HCT116 (cell line): ENCODE data around the gene MAF. TPM values are rescaled to one million over a fixed set of nuclear protein-coding genes. Genes with fewer than 3 reads are reported as not detected.

Source experiments
- ATAC-seq: fragments of 200-7000 bp; cut with Tn5 transposase; 2 replicates; pipeline ENCODE4 v1.9.1; 2020; ENCODE audit warnings: mild to moderate bottlenecking, moderate library complexity
- BruUV-seq: library from RNA; stranded (reverse); fragments of 400-500 nt; replicated peaks from 2 replicates; lab custom pipeline; 2021; lab: Mats Ljungman, UMichigan
- CTCF ChIA-PET: fragments of 300-600 bp; sonication (Branson Sonifier 250); formaldehyde crosslinking; loops from one replicate; lab custom pipeline; 2021; ENCODE audit warnings: antibody characterized with exemption; lab: Charles Lee
- POLR2A ChIA-PET: fragments of 300-600, 350-600 bp; sonication (Branson Sonifier 250); formaldehyde crosslinking; loops from one replicate; lab custom pipeline; 2021; ENCODE audit warnings: antibody characterized with exemption; lab: Charles Lee
- RAD21 ChIA-PET, 2 experiments: fragments of 300-600 bp; sonication (Branson Sonifier 250); formaldehyde crosslinking; loops; one replicate each; lab custom pipeline; 2023; ENCODE audit warnings: low total read pairs in 2 of 2; ENCODE audit not compliant: uncharacterized antibody in 2 of 2, unreplicated experiment in 2 of 2, low non-redundant PET in 1 of 2; lab: Charles Lee
- DNase-seq: peaks from one replicate; pipeline ENCODE4 v3.0.0-alpha.2; 2010; ENCODE audit warnings: low read depth, low spot score
- H2AFZ ChIP-seq: fragments of 200-600 bp; shearing (Covaris generic), sonication (generic); 2 replicates; pipeline ENCODE4 v1.6.1; 2017; ENCODE audit warnings: low read depth, mixed run types, mixed read lengths, antibody characterized with exemption, low read length; ENCODE audit not compliant: poor library complexity, severe bottlenecking
- H3K27ac ChIP-seq: 2 replicates; pipeline ENCODE4 v1.5.1; 2012; ENCODE audit warnings: low read depth, low read length
- H3K27me3 ChIP-seq: fragments of 200-600 bp; sonication (generic); 2 replicates; pipeline ENCODE4 v1.6.1; 2016; ENCODE audit warnings: mixed run types, low read length, mixed read lengths; ENCODE audit not compliant: insufficient read depth
- H3K36me3 ChIP-seq, 2 experiments: fragments of 200-500 bp in 1 of 2; fragments of 200-600 bp in 1 of 2; sonication (Bioruptor generic) in 1 of 2; sonication (generic) in 1 of 2; 2 replicates each; pipeline versions ENCODE4 v1.5.1 to v1.6.1; 2014 to 2016; ENCODE audit warnings: low read length in 2 of 2, inconsistent platforms in 1 of 2, mixed read lengths in 1 of 2, mixed run types in 1 of 2; ENCODE audit not compliant: insufficient read depth in 2 of 2, control insufficient read depth in 1 of 2
- H3K4me1 ChIP-seq, 2 experiments: fragments of 200-600 bp in 1 of 2; sonication (generic) in 1 of 2; 2 replicates each; pipeline versions ENCODE4 v1.5.1 to v1.6.1; 2012 to 2017; ENCODE audit warnings: low read length in 2 of 2, inconsistent platforms in 1 of 2, mild to moderate bottlenecking in 1 of 2, mixed read lengths in 1 of 2, mixed run types in 1 of 2, moderate library complexity in 1 of 2; ENCODE audit not compliant: insufficient read depth in 2 of 2, control insufficient read depth in 1 of 2
- H3K4me2 ChIP-seq: fragments of 200-600 bp; sonication (generic); 2 replicates; pipeline ENCODE4 v1.6.1; 2017; ENCODE audit warnings: mixed run types, low read length, mixed read lengths
- H3K4me3 ChIP-seq, 2 experiments: fragments of 200-600 bp in 1 of 2; sonication (generic) in 1 of 2; replicated peaks in 1 of 2; 2 replicates each; pipeline ENCODE4 v1.5.1; 2011 to 2016; ENCODE audit warnings: low read length in 2 of 2, control low read depth in 1 of 2, low read depth in 1 of 2, mild to moderate bottlenecking in 1 of 2, mixed read lengths in 1 of 2, mixed run types in 1 of 2
- H3K79me2 ChIP-seq: fragments of 200-600 bp; sonication (generic); 2 replicates; pipeline ENCODE4 v1.6.1; 2017; ENCODE audit warnings: mild to moderate bottlenecking, mixed run types, low read length, moderate library complexity, mixed read lengths; ENCODE audit not compliant: insufficient read depth
- H3K9ac ChIP-seq: fragments of 200-600 bp; sonication (generic); 2 replicates; pipeline ENCODE4 v1.6.1; 2016; ENCODE audit warnings: low read length, mixed read lengths
- H3K9me2 ChIP-seq: fragments of 200-600 bp; sonication (generic), shearing (Covaris generic); 2 replicates; pipeline ENCODE4 v1.6.1; 2017; ENCODE audit warnings: mixed run types, mild to moderate bottlenecking, moderate library complexity; ENCODE audit not compliant: insufficient read depth
- H3K9me3 ChIP-seq, 2 experiments: fragments of 200-500 bp in 1 of 2; fragments of 200-600 bp in 1 of 2; sonication (Bioruptor generic) in 1 of 2; sonication (generic) in 1 of 2; 2 replicates each; pipeline ENCODE4 v1.6.1; 2014 to 2017; ENCODE audit warnings: low read length in 2 of 2, mixed read lengths in 2 of 2, inconsistent platforms in 1 of 2, low read depth in 1 of 2, mild to moderate bottlenecking in 1 of 2, mixed run types in 1 of 2, moderate library complexity in 1 of 2; ENCODE audit not compliant: control insufficient read depth in 1 of 2, insufficient read depth in 1 of 2
- H4K20me1 ChIP-seq: fragments of 200-600 bp; sonication (generic), shearing (Covaris generic); 2 replicates; pipeline ENCODE4 v1.6.1; 2017; ENCODE audit warnings: mixed run types, mild to moderate bottlenecking, moderate library complexity; ENCODE audit not compliant: insufficient read depth
- CBX3 ChIP-seq: IDR thresholded peaks from 2 replicates; pipeline ENCODE4 v1.6.1; 2012; ENCODE audit warnings: low read depth
- CEBPB ChIP-seq: IDR thresholded peaks from 2 replicates; pipeline ENCODE4 v1.6.1; 2012; ENCODE audit warnings: low read depth
- EZH2 ChIP-seq: fragments of 200-600 bp; sonication (generic); IDR thresholded peaks from 2 replicates; pipeline ENCODE4 v1.6.1; 2017; ENCODE audit warnings: antibody characterized with exemption, mixed run types
- EZH2phosphoT487 ChIP-seq: fragments of 200-600 bp; IDR thresholded peaks from 2 replicates; pipeline ENCODE4 v1.6.1; 2018; ENCODE audit warnings: antibody characterized with exemption, borderline replicate concordance
- JUND ChIP-seq: IDR thresholded peaks from 2 replicates; pipeline ENCODE4 v1.6.1; 2012
- POLR2A ChIP-seq: IDR thresholded peaks from 2 replicates; pipeline ENCODE4 v1.7.0; 2011; ENCODE audit warnings: borderline replicate concordance; ENCODE audit not compliant: insufficient read depth, insufficient read length; ENCODE audit errors: extremely low read depth
- RAD21 ChIP-seq: IDR thresholded peaks from 2 replicates; pipeline ENCODE4 v1.6.1; 2012; ENCODE audit warnings: low read depth, mild to moderate bottlenecking
- REST ChIP-seq: IDR thresholded peaks from 2 replicates; pipeline ENCODE4 v1.6.1; 2012; ENCODE audit warnings: low read depth
- SP1 ChIP-seq: IDR thresholded peaks from 2 replicates; pipeline ENCODE4 v1.6.1; 2012; ENCODE audit warnings: low read depth
- TCF7L2 ChIP-seq: IDR thresholded peaks from 2 replicates; pipeline ENCODE4 v1.7.0; 2011; ENCODE audit warnings: borderline replicate concordance, inconsistent platforms; ENCODE audit not compliant: insufficient read depth, insufficient read length; ENCODE audit errors: extremely low read depth
- YY1 ChIP-seq: IDR thresholded peaks from 2 replicates; pipeline ENCODE4 v1.6.1; 2011; ENCODE audit warnings: low read length, low read depth, moderate library complexity, mild to moderate bottlenecking; ENCODE audit not compliant: insufficient replicate concordance; ENCODE audit errors: extremely low read depth
- ZFX ChIP-seq: fragments of 450-650 bp; IDR thresholded peaks from 2 replicates; pipeline ENCODE4 v1.6.1; 2017
- ZNF274 ChIP-seq: fragments of 200-500 bp; sonication (Bioruptor generic); IDR thresholded peaks from 2 replicates; pipeline ENCODE4 v1.6.1; 2014; ENCODE audit warnings: mild to moderate bottlenecking, low read depth, low read length, inconsistent platforms
- intact Hi-C: fragments of 100-400 bp; cut with micrococcal nuclease; formaldehyde crosslinking; loops from 2 replicates; pipeline ENCODE4 v1.10.0; 2022
- total RNA-seq: library from RNA; stranded (reverse); gene quantifications from one replicate; pipeline ENCODE4 v1.2.1, GENCODE V29; 2021; ENCODE audit not compliant: unreplicated experiment
- TF ChIP-seq, protein P1 (sequence below): IDR thresholded peaks from 2 replicates; pipeline ENCODE4 v1.6.1; 2011; ENCODE audit warnings: mild to moderate bottlenecking, low read length, moderate library complexity; ENCODE audit not compliant: insufficient replicate concordance; ENCODE audit errors: extremely low read depth
- TF ChIP-seq, protein P2 (sequence below): IDR thresholded peaks from 2 replicates; pipeline ENCODE4 v1.6.1; 2012

The MAF gene
- total RNA-seq, 1 experiment from 2014 or later: 0.27 TPM

DNA sequence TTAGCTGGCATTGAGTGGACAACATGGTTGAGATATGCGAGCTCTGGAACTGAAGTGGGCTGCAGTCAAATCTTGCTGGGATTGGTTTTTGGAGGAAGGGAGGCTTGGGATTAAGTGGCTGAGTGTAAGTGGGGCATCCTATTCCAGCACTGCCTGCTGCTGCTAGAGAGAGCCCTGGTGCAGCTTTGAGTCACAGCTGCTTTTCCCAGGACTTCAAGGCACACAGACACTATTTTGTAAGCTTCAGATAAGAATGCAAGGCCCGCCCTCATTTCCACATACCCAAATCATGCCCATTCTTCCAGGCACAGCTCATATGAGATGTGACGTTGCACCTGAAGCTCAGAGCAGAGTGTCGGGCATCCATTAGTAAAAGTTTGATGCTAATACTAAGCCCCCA is 10.2 kb upstream of the MAF start:
- no TSS peak for BruUV-seq
- no peaks in the 10 kb centered on the region for H3K9me2 ChIP-seq

More for the DNA sequence above, 10.2 kb upstream of the MAF start:
- ChIA-PET RAD21 (no interaction called here), CTCF (no interaction called here), POLR2A (no interaction called here)
- H3K4me2 ChIP-seq: no peak overlapping the region
- no peak overlapping the region for H3K27ac ChIP-seq
- DNase-seq (no peak), ATAC-seq (no peak)
- no peaks in the 10 kb centered on the region for H3K4me1 ChIP-seq
- H2AFZ ChIP-seq: no peak overlapping the region
- no peaks in the 10 kb centered on the region for H3K27me3 ChIP-seq
- H3K9ac ChIP-seq: no peak overlapping the region
- H3K9me3 ChIP-seq: peaks cover 10 to 15% of the 10 kb centered on the region in 2 experiments; a peak in 2 of 4 replicates
- no peaks in the 10 kb centered on the region for H4K20me1 ChIP-seq
- intact Hi-C loops: no loop called here
- H3K79me2 ChIP-seq: no peaks in the 10 kb centered on the region
- no peak for TF ChIP-seq TCF7L2
- no peak for TF ChIP-seq EZH2phosphoT487
- TF ChIP-seq EZH2: no peak
- no peak for TF ChIP-seq SP1
- TF ChIP-seq ZFX: no peak
- no peak for TF ChIP-seq CBX3
- TF ChIP-seq RAD21: no peak
- TF ChIP-seq POLR2A: no peak
- no peak for TF ChIP-seq YY1
- no peak for TF ChIP-seq REST
- no peak for TF ChIP-seq ZNF274
- no peak for TF ChIP-seq CEBPB
- TF ChIP-seq, protein P1, sequence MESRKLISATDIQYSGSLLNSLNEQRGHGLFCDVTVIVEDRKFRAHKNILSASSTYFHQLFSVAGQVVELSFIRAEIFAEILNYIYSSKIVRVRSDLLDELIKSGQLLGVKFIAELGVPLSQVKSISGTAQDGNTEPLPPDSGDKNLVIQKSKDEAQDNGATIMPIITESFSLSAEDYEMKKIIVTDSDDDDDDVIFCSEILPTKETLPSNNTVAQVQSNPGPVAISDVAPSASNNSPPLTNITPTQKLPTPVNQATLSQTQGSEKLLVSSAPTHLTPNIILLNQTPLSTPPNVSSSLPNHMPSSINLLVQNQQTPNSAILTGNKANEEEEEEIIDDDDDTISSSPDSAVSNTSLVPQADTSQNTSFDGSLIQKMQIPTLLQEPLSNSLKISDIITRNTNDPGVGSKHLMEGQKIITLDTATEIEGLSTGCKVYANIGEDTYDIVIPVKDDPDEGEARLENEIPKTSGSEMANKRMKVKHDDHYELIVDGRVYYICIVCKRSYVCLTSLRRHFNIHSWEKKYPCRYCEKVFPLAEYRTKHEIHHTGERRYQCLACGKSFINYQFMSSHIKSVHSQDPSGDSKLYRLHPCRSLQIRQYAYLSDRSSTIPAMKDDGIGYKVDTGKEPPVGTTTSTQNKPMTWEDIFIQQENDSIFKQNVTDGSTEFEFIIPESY: no peak
- TF ChIP-seq, protein P2, sequence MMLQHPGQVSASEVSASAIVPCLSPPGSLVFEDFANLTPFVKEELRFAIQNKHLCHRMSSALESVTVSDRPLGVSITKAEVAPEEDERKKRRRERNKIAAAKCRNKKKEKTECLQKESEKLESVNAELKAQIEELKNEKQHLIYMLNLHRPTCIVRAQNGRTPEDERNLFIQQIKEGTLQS: no peak
- no peak for TF ChIP-seq JUND
- no peak overlapping the region for H3K4me3 ChIP-seq
- no peaks in the 10 kb centered on the region for H3K36me3 ChIP-seq
